DOHH2 (cell line): ENCODE data around the gene TSKU.

Source experiments
- CTCF ChIP-seq: fragments of 200-600 bp; sonication (generic); IDR thresholded peaks from one replicate; pipeline ENCODE4 v1.5.1; 2014; ENCODE audit warnings: antibody characterized with exemption, mild to moderate bottlenecking, low read depth, low read length; ENCODE audit not compliant: poor library complexity, severe bottlenecking
- EZH2phosphoT487 ChIP-seq: fragments of 200-600 bp; sonication (generic); IDR thresholded peaks from 2 replicates; pipeline ENCODE4 v1.6.1; 2017; ENCODE audit warnings: borderline replicate concordance, mild to moderate bottlenecking, antibody characterized with exemption, low read length, moderate library complexity, mixed read lengths

DNA sequence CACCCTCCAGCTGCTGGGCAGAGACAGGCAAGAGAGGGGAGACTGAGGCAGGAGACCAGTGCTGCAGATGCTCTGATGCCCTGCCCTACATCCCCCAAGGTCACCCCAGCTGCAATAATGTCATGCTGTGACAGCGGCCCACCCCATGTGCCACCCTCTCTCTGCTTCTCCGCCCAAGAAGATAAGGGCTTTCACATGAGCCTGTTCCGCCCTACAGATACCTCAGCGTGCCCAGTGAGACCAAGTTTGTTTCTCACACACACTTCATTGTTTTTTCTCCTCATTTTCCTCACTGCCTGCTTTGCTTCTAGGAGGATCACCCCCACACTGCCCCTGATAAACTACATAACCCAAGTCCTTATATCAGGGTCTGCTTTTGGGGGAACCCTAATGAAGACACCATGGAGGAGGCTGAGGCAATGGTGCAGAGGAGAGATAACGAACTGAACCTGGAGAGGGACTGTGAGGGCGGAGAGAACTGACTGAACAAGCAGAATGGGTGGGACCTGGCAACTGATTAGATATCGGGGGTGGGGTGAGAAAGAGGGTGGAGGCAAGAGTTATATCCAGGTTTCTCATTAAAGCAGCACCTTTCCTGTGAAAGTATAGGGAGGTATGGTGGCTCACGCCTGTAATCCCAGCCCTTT lies 37.5 kb upstream of the TSKU start:
- no peak for TF ChIP-seq CTCF
- no peak for TF ChIP-seq EZH2phosphoT487
